PC-3 (cell line): ENCODE measurements around the gene TFIP11.

Source experiments
- CTCF ChIP-seq: fragments of 300-600 bp; sonication (generic); conservative IDR thresholded peaks from 2 replicates; pipeline ENCODE4 v1.5.1; 2017; ENCODE audit warnings: antibody characterized with exemption, low read depth, mild to moderate bottlenecking, low read length
- EZH2 ChIP-seq: fragments of 300-600 bp; sonication (generic); IDR thresholded peaks from one replicate; pipeline ENCODE4 v1.6.1; 2017; ENCODE audit warnings: antibody characterized with exemption, mild to moderate bottlenecking, low read length; ENCODE audit not compliant: unreplicated experiment

GRCh38 chr22:26494506-26494905 is 17.8 kb downstream of the TFIP11 start:
- TF ChIP-seq CTCF = no peak
- no peak for TF ChIP-seq EZH2
